GM19043 (cell line): ENCODE data around the gene MRPL21.

Source experiments
- ATAC-seq: cut with Tn5 transposase; IDR thresholded peaks from one replicate; pipeline ENCODE4 v1.9.1; 2021; ENCODE audit warnings: low read depth; ENCODE audit not compliant: unreplicated experiment

MRPL21 gene

GRCh38 chr11:68935516-68936357 lies 32.1 kb upstream of the MRPL21 start:
- ATAC-seq = no peak

GRCh38 chr11:68935066-68935465 lies 31.4 kb upstream of the MRPL21 start:
- ATAC-seq = no peak

- no peak for ATAC-seq
Measured at GRCh38 chr11:68934666-68935065, 31.0 kb upstream of the MRPL21 start.

GRCh38 chr11:68934321-68934645 lies 30.7 kb upstream of the MRPL21 start:
- ATAC-seq = no peak

- no peak for ATAC-seq
Measured at GRCh38 chr11:68933605-68934320, 30.1 kb upstream of the MRPL21 start.

- ATAC-seq = no peak
Measured at GRCh38 chr11:68932933-68933577, 29.4 kb upstream of the MRPL21 start.

GRCh38 chr11:68932358-68932757 lies 28.7 kb upstream of the MRPL21 start:
- ATAC-seq = no peak

GRCh38 chr11:68931911-68932310 lies 28.3 kb upstream of the MRPL21 start:
- no peak for ATAC-seq

GRCh38 chr11:68930991-68931855 lies 27.6 kb upstream of the MRPL21 start:
- ATAC-seq = no peak

- ATAC-seq = no peak
Measured at GRCh38 chr11:68929706-68930570, 26.3 kb upstream of the MRPL21 start.

GRCh38 chr11:68929135-68929534 lies 25.5 kb upstream of the MRPL21 start:
- ATAC-seq = no peak

GRCh38 chr11:68928136-68928880 lies 24.7 kb upstream of the MRPL21 start:
- no peak for ATAC-seq

GRCh38 chr11:68927280-68928135 lies 23.9 kb upstream of the MRPL21 start:
- ATAC-seq = peak; percentile 66

GRCh38 chr11:68925611-68926010 lies 22.0 kb upstream of the MRPL21 start:
- no peak for ATAC-seq

- no peak for ATAC-seq
Measured at GRCh38 chr11:68924073-68924925, 20.7 kb upstream of the MRPL21 start.

- ATAC-seq = no peak
Measured at GRCh38 chr11:68923614-68924013, 20.0 kb upstream of the MRPL21 start.

GRCh38 chr11:68916439-68916838 lies 12.8 kb upstream of the MRPL21 start:
- ATAC-seq = no peak
